Measurements from ENCODE around the gene CSRNP3. TPM values are rescaled to one million over a fixed set of nuclear protein-coding genes. Genes with fewer than 3 reads are reported as not detected.

CSRNP3 gene
- total RNA-seq, 3 donors from 2014 or later (not counting 1 experiment from before 2014, with no cell fraction given), result not detected

Other genes with a start within 250 kb of the CSRNP3 start
- gene SCN2A, start 230.3 kb upstream of the CSRNP3 start, total RNA-seq, result under 1 TPM in 1 of 3 donors, not detected in 2; 0.10 TPM